ENCODE data around the gene PREPL.
"Not testable (repeated sequence)": the region's sequence is repeated elsewhere in the genome, so short reads cannot be mapped to it uniquely, and the experiment has no call there.

PREPL gene

GRCh38 chr2:44392338-44392943 is 31.1 kb upstream of the PREPL start:
- H3K9me3 ChIP-seq (replicated peaks; ENCODE audit: insufficient read depth, low read length): no peaks in the 10 kb centered on the region
- H3K9me2 ChIP-seq (replicated peaks; ENCODE audit: insufficient read depth, low read length): no peaks in the 10 kb centered on the region
- H4K20me1 ChIP-seq (ENCODE audit: insufficient read depth, low read length): no peaks in the 10 kb centered on the region
- peak; percentile 53 for TF ChIP-seq CTCF (IDR thresholded peaks at IDR 0.05; ENCODE audit: low read length)
- no peak for TF ChIP-seq EZH2phosphoT487 (IDR thresholded peaks at IDR 0.05; ENCODE audit: low read length)
- no peaks in the 10 kb centered on the region for H3K27me3 ChIP-seq (replicated peaks; ENCODE audit: insufficient read depth, low read length)
- no peak overlapping the region for H3K4me2 ChIP-seq (ENCODE audit: low read depth, low read length)
- no peak overlapping the region for H3K4me3 ChIP-seq (ENCODE audit: low read length)
- H3K9ac ChIP-seq (ENCODE audit: low read length): no peak overlapping the region
- no peak overlapping the region for H3K27ac ChIP-seq (ENCODE audit: low read length)
- H2AFZ ChIP-seq (ENCODE audit: low read length): no peak overlapping the region
- H3K4me1 ChIP-seq (ENCODE audit: low read length): no peaks in the 10 kb centered on the region
- H3K36me3 ChIP-seq (replicated peaks; ENCODE audit: insufficient read depth, low read length): no peaks in the 10 kb centered on the region
- H3K79me2 ChIP-seq (ENCODE audit: low read length): no peaks in the 10 kb centered on the region
- H3F3A ChIP-seq (ENCODE audit: insufficient read depth, low read length): no peaks in the 10 kb centered on the region
- DNase-seq: peak; percentile 55

- H3K27me3 ChIP-seq (replicated peaks; ENCODE audit: insufficient read depth, low read length): no peaks in the 10 kb centered on the region
- no peaks in the 10 kb centered on the region for H3K36me3 ChIP-seq (replicated peaks; ENCODE audit: insufficient read depth, low read length)
- DNase-seq: no peak
- no peak for TF ChIP-seq EZH2 (optimal IDR thresholded peaks at IDR 0.05; ENCODE audit: low read depth, low read length)
- TF ChIP-seq CTCF (IDR thresholded peaks at IDR 0.05; ENCODE audit: low read length): peak; percentile 28
- no peaks in the 10 kb centered on the region for H3F3A ChIP-seq (ENCODE audit: insufficient read depth, low read length)
- H3K4me1 ChIP-seq (ENCODE audit: low read length): no peaks in the 10 kb centered on the region
- no peaks in the 10 kb centered on the region for H3K9me2 ChIP-seq (replicated peaks; ENCODE audit: insufficient read depth, low read length)
- H3K4me3 ChIP-seq (ENCODE audit: low read length): no peak overlapping the region
- H3K9ac ChIP-seq (ENCODE audit: low read length): no peak overlapping the region
- no peaks in the 10 kb centered on the region for H3K9me3 ChIP-seq (replicated peaks; ENCODE audit: insufficient read depth, low read length)
- no peak overlapping the region for H3K4me2 ChIP-seq (ENCODE audit: low read depth, low read length)
- H2AFZ ChIP-seq (ENCODE audit: low read length): no peak overlapping the region
- H4K20me1 ChIP-seq (ENCODE audit: insufficient read depth, low read length): no peaks in the 10 kb centered on the region
- H3K79me2 ChIP-seq (ENCODE audit: low read length): no peaks in the 10 kb centered on the region; the same call in 1 of the 2 replicates
- no peak overlapping the region for H3K27ac ChIP-seq (ENCODE audit: low read length)
Measured at GRCh38 chr2:44389895-44390294, 28.6 kb upstream of the PREPL start.

GRCh38 chr2:44388877-44389276 is 27.6 kb upstream of the PREPL start:
- DNase-seq: no peak
- Histone ChIP-seq H3K4me3 (ENCODE audit: low read length) (no peak overlapping the region), H3K9me2 (replicated peaks; ENCODE audit: insufficient read depth, low read length) (no peaks in the 10 kb centered on the region), H3K4me2 (ENCODE audit: low read depth, low read length) (no peak overlapping the region), H4K20me1 (ENCODE audit: insufficient read depth, low read length) (no peaks in the 10 kb centered on the region), H3K27ac (ENCODE audit: low read length) (no peak overlapping the region), H3K4me1 (ENCODE audit: low read length) (no peaks in the 10 kb centered on the region), H3K9me3 (replicated peaks; ENCODE audit: insufficient read depth, low read length) (no peaks in the 10 kb centered on the region), H2AFZ (ENCODE audit: low read length) (no peak overlapping the region), H3K27me3 (replicated peaks; ENCODE audit: insufficient read depth, low read length) (no peaks in the 10 kb centered on the region), H3K36me3 (replicated peaks; ENCODE audit: insufficient read depth, low read length) (no peaks in the 10 kb centered on the region), H3F3A (ENCODE audit: insufficient read depth, low read length) (no peaks in the 10 kb centered on the region), H3K9ac (ENCODE audit: low read length) (no peak overlapping the region), H3K79me2 (ENCODE audit: low read length) (no peaks in the 10 kb centered on the region; the same call in 1 of the 2 replicates)
- TF ChIP-seq CTCF (IDR thresholded peaks at IDR 0.05; ENCODE audit: low read length) (no peak), EZH2phosphoT487 (IDR thresholded peaks at IDR 0.05; ENCODE audit: low read length) (no peak), EZH2 (optimal IDR thresholded peaks at IDR 0.05; ENCODE audit: low read depth, low read length) (no peak)

- H3K9me3 ChIP-seq (replicated peaks; ENCODE audit: insufficient read depth, low read length); H3K4me1 ChIP-seq (ENCODE audit: low read length); H3K9me2 ChIP-seq (replicated peaks; ENCODE audit: insufficient read depth, low read length); H3K79me2 ChIP-seq (ENCODE audit: low read length); H3K4me3 ChIP-seq (ENCODE audit: low read length); H3K27ac ChIP-seq (ENCODE audit: low read length); H4K20me1 ChIP-seq (ENCODE audit: insufficient read depth, low read length); H3F3A ChIP-seq (ENCODE audit: insufficient read depth, low read length); H3K36me3 ChIP-seq (replicated peaks; ENCODE audit: insufficient read depth, low read length); H3K9ac ChIP-seq (ENCODE audit: low read length); H3K4me2 ChIP-seq (ENCODE audit: low read depth, low read length); H2AFZ ChIP-seq (ENCODE audit: low read length); H3K27me3 ChIP-seq (replicated peaks; ENCODE audit: insufficient read depth, low read length); DNase-seq: not testable (repeated sequence)
Measured at GRCh38 chr2:44385226-44385625, 23.9 kb upstream of the PREPL start.
